Heart left ventricle (tissue), 16 donors: ENCODE results near the gene RTN4RL2. TPM values are rescaled to one million over a fixed set of nuclear protein-coding genes. Genes with fewer than 3 reads are reported as not detected.
A peak's percentile ranks its signal among the peaks of the same experiment; 100 is the strongest.

ENCODE experiments used
- ATAC-seq, 4 donors: fragments of 200-7000 bp; cut with Tn5 transposase; one replicate each; pipeline ENCODE4 v1.9.1; 2020 to 2022; ENCODE audit warnings: moderate library complexity in 4 of 4, mild to moderate bottlenecking in 3 of 4, moderate number of reproducible peaks in 1 of 4
- DNase-seq, 5 donors: peaks; one replicate each; pipeline ENCODE4 v3.0.0-alpha.2; 2020
- H3K27ac ChIP-seq, 12 donors: fragments of 200-600 bp; sonication (generic) in 4 of 12; one replicate each; pipeline versions ENCODE4 v1.5.0 to v1.8.0; 2016 to 2022; ENCODE audit warnings: mild to moderate bottlenecking in 2 of 12
- H3K27me3 ChIP-seq, 9 donors: fragments of 200-600 bp; sonication (generic) in 2 of 9; one replicate each; pipeline versions ENCODE4 v1.5.1 to v1.8.0; 2016 to 2022; ENCODE audit warnings: mild to moderate bottlenecking in 3 of 9
- H3K36me3 ChIP-seq, 9 donors: fragments of 200-600 bp; sonication (generic) in 2 of 9; one replicate each; pipeline versions ENCODE4 v1.5.0 to v1.8.0; 2018 to 2022; ENCODE audit warnings: mild to moderate bottlenecking in 2 of 9
- H3K4me1 ChIP-seq, 12 donors: fragments of 200-600 bp; sonication (generic) in 4 of 12; one replicate each; pipeline versions ENCODE4 v1.5.0 to v1.8.0; 2016 to 2022; ENCODE audit warnings: mild to moderate bottlenecking in 3 of 12
- H3K4me3 ChIP-seq, 12 donors: fragments of 200-600 bp; sonication (generic) in 4 of 12; one replicate each; pipeline versions ENCODE4 v1.5.0 to v1.8.0; 2017 to 2022; ENCODE audit warnings: mild to moderate bottlenecking in 9 of 12, moderate library complexity in 4 of 12
- H3K9me3 ChIP-seq, 12 donors: fragments of 200-600 bp; sonication (generic) in 4 of 12; one replicate each; pipeline versions ENCODE4 v1.5.0 to v1.8.0; 2016 to 2022; ENCODE audit warnings: mild to moderate bottlenecking in 1 of 12
- CTCF ChIP-seq, 12 donors: fragments of 200-600 bp; sonication (generic) in 4 of 12; IDR thresholded peaks; one replicate each; pipeline versions ENCODE4 v1.5.0 to v1.8.0; 2018 to 2022; ENCODE audit warnings: antibody characterized with exemption in 12 of 12, mild to moderate bottlenecking in 5 of 12
- POLR2A ChIP-seq, 2 donors: fragments of 450-650 bp; IDR thresholded peaks; one replicate each; pipeline ENCODE4 v1.6.1; 2017; ENCODE audit warnings: antibody characterized with exemption in 2 of 2, mild to moderate bottlenecking in 2 of 2, moderate library complexity in 2 of 2
- WGBS, 4 donors: extraction: QIAGEN DNeasy Blood & Tissue Kit in 2 of 4; methylation state at CpG; one replicate each; pipeline versions ENCODE4 v1.1.5 to v1.1.7; 2013 to 2018; 5-methylcytosine and 5-hydroxymethylcytosine counted together
- intact Hi-C, 10 donors: fragments of 100-400 bp; cut with DNase I; formaldehyde crosslinking; loops; one replicate each; pipeline versions ENCODE4 v1.11.1 to v1.14.2; 2022
- polyA plus RNA-seq, 2 donors: library from polyadenylated mRNA; stranded (reverse); fragments of 200-250 nt; gene quantifications; one replicate each; pipeline ENCODE4 v1.2.3, GENCODE V29; 2013
- total RNA-seq, 9 donors: library from RNA; depleted of rRNA in 2 of 9; stranded (reverse); fragments of >200 nt in 2 of 9; fragmentation: NEBNext Ultra II Directional in 3 of 9; extraction: Animal tissue kit (Norgen Biotek cat#: 25700) in 3 of 9; gene quantifications; one replicate each; pipeline versions ENCODE4 v1.1.0 to v1.2.4, GENCODE V29; 2016 to 2023
- donor health status: ischemic (EF 13 %, LVEDD 7.1; RV severe dilation, severe dysfunction).
- donor health status: healthy with polysubstance abuse.
- donor health status: DM: no; HTN: yes; CAD: no.
- donor health status: DM: no; HTN: no; CAD: no.
- donor health status: ischemic (EF 25% LVEDD 6.9; RV normal size, moderate dysfunction).
- donor health status: ischemic (EF 25% LVEDD 5.7; RV mildly dilated, moderate dysfunction).
- donor health status: healthy.
- donor health status: DM: yes; HTN: yes; CAD: no.
- donor health status: ischemic (EF 35%, LVEDD 5.7; RV mildly dilated, moderate dysfunction).
- donor health status: nonischemic (EF 11% LVEDD 7.7; RV severe dilation, severe dysfunction).
- donor health status: DM: yes; HTN: yes; CAD: no.
- donor health status: PGD.
- donor health status: ischemic (EF 29% LVEDD 5.4; RV normal size, mild dysfunction).
- donor health status: nonischemic (EF 23%, LVEDD 6.1; RV moderate dilation, normal function).

RTN4RL2 gene
- total and polyA plus RNA-seq, 11 donors, result 0.58 to 2.1 (median 1.1) TPM

- Histone ChIP-seq H3K27ac (no peak overlapping the region), H3K36me3 (peaks cover 0 to 67% (median 45%) of the 10 kb centered on the region in 9 donors), H3K27me3 (no peaks in the 10 kb centered on the region), H3K9me3 (no peaks in the 10 kb centered on the region), H3K4me1 (peaks cover 6 to 60% (median 44%) of the 10 kb centered on the region in 12 donors), H3K4me3 (no peak overlapping the region)
- ATAC-seq (no peak), DNase-seq (no peak)
- intact Hi-C loops, result no loop called here
- WGBS, 4 donors, result 85 to 91% (median 88%) methylated on average over 4 of the region's 4 CpGs
- no peak for TF ChIP-seq CTCF (IDR thresholded peaks at IDR 0.05)
- no peak for TF ChIP-seq POLR2A (IDR thresholded peaks at IDR 0.05)
Measured at GRCh38 chr11:57422669-57423068, 37.7 kb upstream of the RTN4RL2 start.

GRCh38 chr11:57424137-57424791, 36.1 kb upstream of the RTN4RL2 start:
- Histone ChIP-seq H3K36me3 (peaks cover 0 to 51% (median 29%) of the 10 kb centered on the region in 9 donors), H3K27ac (peak overlapping the region in 11 of 12 donors; percentile 88 to 98 (median 93)), H3K4me1 (peaks cover 6 to 68% (median 55%) of the 10 kb centered on the region in 12 donors), H3K4me3 (peak overlapping the region in 8 of 12 donors; percentile 13 to 79 (median 62)), H3K9me3 (no peaks in the 10 kb centered on the region), H3K27me3 (no peaks in the 10 kb centered on the region)
- no peak for DNase-seq
- WGBS, 4 donors, result 73 to 81% (median 75%) methylated on average over 8 to 9 of the region's 9 CpGs
- TF ChIP-seq CTCF (IDR thresholded peaks at IDR 0.05), result no peak
- no peak for TF ChIP-seq POLR2A (IDR thresholded peaks at IDR 0.05)
- intact Hi-C loops, result loop anchor here in 1 of 10 donors (2.0 kb wide), 1 partner anchor 17 kb away; no protein-coding TSS in a partner anchor
- ATAC-seq, result no peak

DNA sequence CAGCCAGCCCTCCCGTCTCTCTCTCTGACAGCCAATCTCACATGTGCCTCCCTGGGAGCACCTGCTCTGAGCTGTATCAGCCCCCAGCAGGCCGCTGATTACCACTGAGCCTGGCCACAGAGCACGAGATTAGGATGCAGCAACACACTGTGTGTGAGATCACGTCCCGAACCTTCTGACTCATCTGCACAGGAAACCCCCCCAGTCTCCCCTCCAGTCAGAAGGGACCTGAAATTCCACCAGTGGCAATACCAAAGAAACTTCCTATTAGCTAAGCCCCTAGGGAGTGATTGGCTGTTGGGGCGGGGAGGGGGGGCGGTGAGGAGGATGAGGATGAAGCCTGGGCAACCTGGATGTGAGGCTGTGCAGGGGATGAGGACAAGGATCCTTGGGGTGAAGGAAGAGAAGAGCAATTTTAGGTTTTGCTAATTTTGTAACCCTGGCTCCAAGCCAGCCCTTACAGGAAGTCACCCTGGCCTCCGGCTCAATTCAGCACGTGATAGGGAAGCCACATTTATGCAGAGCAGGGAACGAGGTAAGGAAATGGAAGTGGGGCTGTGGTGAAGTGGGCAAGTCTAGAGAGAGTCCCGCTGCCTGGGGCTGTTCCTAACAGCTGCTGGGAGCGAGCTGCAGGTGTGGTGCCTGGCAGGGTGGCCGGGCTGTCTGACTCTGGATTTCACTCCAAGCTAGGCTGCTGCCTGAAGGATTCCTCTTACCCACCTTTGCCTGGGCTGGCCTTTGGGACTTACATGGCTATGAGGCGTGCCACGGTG, 35.4 kb upstream of the RTN4RL2 start:
- WGBS, 4 donors, result 31 to 43% (median 39%) methylated on average over 14 to 15 of the region's 15 CpGs
- peaks cover 6 to 68% (median 55%) of the 10 kb centered on the region in 12 donors for H3K4me1 ChIP-seq
- peaks cover 0 to 44% (median 22%) of the 10 kb centered on the region in 9 donors for H3K36me3 ChIP-seq
- H3K9me3 ChIP-seq, result no peaks in the 10 kb centered on the region
- peak overlapping the region; percentile 88 to 98 (median 92) for H3K27ac ChIP-seq
- ATAC-seq (peak; percentile 27 to 88 (median 80)), DNase-seq (peak; percentile 75 to 86 (median 77))
- H3K4me3 ChIP-seq, result peak overlapping the region in 9 of 12 donors; percentile 10 to 79 (median 61)
- H3K27me3 ChIP-seq, result no peaks in the 10 kb centered on the region
- intact Hi-C loops, result loop anchor here in 2 of 10 donors (2.0 to 5.0 kb wide), 2 partner anchors 18 to 78 kb away; no protein-coding TSS in a partner anchor
- TF ChIP-seq POLR2A (IDR thresholded peaks at IDR 0.05) (no peak), CTCF (IDR thresholded peaks at IDR 0.05) (no peak)
